ENCODE data around the gene FAF1.

DNA sequence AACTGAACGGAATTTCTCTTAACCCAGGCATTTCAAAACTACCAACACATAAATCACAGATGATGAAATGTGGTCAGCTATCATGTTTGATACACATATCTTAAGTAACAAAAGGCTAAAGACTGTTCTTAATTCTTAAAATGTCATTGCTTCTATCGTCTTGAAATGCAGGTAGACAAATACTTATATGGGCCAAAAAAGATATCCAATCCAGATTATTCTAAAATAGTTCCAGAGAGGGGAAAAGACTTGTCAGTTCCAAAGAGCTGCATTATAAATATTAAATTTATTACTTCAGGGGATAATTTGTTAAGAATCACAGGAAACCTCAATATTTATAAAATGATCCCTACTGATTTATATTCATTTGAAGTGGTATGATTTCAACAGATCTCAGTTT lies 259.4 kb downstream of the FAF1 start:
- TF ChIP-seq GATA2 (IDR thresholded peaks at IDR 0.05; ENCODE audit: low read depth, low read length) (no peak), GATA3 (IDR thresholded peaks at IDR 0.05; ENCODE audit: low read depth, low read length) (no peak)

Measured in SH-SY5Y (cell line).